NCI-H345 treated with DMSO at 0.1 percent for 48 hours (cell line): ENCODE results near the gene GGT5.
"Not testable (repeated sequence)": the region's sequence is repeated elsewhere in the genome, so short reads cannot be mapped to it uniquely, and the experiment has no call there.

Experiments
- DNase-seq: peaks from one replicate; lab custom pipeline; 2025; ENCODE audit not compliant: unreplicated experiment; lab: John Stamatoyannopoulos, UW

GGT5 gene

DNA sequence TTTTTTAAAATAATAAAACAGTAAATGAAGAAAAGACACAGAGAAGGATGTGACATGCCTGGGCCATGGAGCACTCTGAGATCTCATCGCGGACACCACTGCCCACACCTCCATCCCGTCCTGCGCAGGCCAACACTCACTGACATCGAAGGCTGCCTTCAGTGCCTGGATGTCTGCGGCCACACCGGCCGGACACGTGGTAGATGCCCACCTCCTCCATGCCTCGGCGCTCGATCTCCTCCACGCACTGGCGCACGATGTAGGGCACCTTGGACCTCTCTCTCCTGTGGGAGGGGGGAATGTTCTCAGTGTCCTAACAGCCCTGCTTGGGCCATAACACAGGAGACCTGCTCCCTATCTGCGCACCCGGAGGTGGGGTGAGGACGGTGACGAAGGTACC, 18.6 kb upstream of the GGT5 start:
- not testable (repeated sequence) for DNase-seq

- not testable (repeated sequence) for DNase-seq
Observed at GRCh38 chr22:24262185-24262749, 17.4 kb upstream of the GGT5 start.

DNA sequence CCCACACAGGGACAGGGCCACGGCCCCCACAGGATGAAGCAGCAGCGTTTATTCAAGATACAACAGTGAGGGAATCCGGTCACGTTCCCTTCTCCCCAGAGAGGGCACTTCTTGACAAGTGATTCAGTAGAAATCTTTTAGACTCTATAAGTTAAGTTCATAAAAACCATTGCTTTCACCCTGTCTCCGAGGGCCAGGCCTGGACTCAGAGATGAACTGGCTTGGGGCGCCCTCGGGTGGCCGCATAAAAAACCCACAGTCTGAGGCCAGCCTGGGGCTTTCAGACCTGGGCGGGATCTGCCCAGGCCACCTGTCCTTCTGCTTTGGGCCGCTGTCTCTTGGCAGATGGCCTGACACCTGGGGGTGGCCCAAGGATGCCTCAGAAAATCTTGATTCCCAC, 14.6 kb upstream of the GGT5 start:
- DNase-seq: not testable (repeated sequence)

DNA sequence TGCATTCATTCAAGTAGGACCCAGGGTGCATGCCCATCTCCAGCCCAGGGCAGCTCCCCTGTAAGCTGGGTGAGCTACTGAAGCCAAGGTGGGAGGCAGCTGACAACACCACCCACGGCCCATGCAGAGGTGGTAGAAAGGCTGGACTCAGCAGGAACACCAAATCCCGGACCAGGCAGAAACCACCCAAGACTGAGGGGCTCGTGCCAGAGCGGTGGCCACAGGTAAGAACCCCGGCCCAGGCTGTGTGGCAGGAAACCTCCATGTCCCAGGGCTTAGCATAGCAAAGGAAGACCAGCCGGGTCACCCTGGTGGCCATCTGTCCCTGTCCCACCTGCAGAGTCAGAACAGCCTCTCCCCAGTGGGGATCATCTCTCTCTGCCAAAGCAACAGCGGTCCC, 11.9 kb upstream of the GGT5 start:
- DNase-seq: not testable (repeated sequence)

GRCh38 chr22:24256136-24256535, 11.3 kb upstream of the GGT5 start:
- DNase-seq: not testable (repeated sequence)

DNA sequence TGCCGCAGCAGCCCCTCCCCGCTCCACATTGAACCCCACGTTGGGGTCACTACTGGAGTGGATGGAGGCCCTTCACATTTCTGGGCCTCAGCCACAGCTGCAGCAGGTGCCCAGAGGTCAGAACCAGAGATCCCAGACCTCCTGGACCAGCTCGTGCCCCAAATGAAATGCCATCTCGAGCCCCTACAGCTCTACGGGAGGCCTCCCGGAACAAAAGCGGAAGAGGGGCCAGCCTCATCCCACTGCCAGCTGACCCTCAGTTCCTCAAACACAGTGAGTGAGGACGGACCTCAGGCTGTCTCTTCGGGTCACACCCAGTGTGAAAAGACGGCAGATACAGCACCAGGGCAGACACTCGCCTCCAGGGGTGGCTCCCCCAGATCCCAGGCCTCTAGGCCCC, 8.2 kb upstream of the GGT5 start:
- not testable (repeated sequence) for DNase-seq

DNA sequence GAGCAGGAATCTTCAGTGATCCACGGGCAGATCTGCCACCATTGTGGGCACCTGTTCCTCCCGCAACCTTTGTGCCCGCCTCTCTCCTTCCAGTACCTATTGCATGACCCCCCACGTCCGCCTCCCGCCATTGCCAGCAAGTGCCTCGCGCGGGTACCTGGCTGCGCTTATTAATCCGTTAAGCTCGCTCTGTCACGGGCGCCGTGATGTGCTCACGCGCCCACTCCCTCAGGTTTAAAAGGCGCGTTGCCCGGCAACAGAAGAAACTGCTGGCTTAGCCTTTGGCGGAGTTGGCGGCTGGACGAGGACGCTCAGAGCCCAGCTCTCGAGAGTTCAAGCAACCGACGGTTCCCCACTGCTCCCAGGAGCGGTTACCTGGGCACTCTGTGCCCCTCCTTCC, 6.4 kb upstream of the GGT5 start:
- DNase-seq: not testable (repeated sequence)

DNA sequence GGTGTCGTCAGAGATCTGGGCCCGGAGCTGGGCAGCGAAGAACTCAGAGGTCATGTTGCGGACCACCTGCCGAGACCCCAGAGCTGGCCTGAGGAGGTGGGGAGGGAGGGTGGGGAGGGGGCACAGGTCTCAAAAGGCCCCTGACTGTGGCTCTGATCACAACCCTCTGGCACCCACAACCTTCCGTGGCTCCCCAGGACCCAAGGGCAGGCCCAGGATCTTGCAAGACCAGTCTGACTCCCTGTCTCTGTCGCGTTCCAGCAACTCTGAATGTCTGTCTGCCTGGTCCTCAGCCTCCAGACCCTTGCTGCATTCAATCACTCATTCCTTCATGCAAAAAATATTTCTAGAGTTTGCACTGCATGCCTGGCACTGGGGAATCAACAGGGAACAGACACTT, 4.5 kb upstream of the GGT5 start:
- DNase-seq: not testable (repeated sequence)

- not testable (repeated sequence) for DNase-seq
Observed at GRCh38 chr22:24248611-24249010, 3.7 kb upstream of the GGT5 start.

- DNase-seq: no peak
Observed at GRCh38 chr22:24247564-24248344, 2.9 kb upstream of the GGT5 start.

DNA sequence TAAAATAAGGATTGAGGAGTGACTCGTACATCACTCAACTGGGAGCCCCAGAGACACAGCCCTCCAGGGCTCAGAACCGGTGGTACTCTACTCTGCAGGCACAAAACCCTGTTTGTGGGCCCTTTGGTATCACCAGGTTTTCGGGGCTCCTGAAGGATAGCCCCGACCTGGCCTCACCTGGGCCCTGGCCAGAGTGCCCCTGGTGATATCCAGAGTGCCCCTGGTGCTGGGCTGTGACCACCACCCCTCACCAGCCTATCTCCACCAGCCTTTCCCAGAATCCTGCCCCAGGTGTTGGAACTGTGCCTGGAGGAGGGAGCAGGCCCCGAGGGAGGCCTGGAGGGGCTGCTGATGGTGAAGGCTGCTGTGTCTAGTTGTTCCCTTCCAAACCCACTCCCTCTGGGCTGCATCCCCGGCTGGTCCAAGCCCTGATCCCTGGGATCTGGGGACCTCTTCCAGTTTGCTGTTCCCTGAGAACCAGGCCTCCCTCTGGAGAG, 2.2 kb upstream of the GGT5 start:
- no peak for DNase-seq

GRCh38 chr22:24245584-24246561, 991 bp upstream of the GGT5 start:
- not testable (repeated sequence) for DNase-seq

DNA sequence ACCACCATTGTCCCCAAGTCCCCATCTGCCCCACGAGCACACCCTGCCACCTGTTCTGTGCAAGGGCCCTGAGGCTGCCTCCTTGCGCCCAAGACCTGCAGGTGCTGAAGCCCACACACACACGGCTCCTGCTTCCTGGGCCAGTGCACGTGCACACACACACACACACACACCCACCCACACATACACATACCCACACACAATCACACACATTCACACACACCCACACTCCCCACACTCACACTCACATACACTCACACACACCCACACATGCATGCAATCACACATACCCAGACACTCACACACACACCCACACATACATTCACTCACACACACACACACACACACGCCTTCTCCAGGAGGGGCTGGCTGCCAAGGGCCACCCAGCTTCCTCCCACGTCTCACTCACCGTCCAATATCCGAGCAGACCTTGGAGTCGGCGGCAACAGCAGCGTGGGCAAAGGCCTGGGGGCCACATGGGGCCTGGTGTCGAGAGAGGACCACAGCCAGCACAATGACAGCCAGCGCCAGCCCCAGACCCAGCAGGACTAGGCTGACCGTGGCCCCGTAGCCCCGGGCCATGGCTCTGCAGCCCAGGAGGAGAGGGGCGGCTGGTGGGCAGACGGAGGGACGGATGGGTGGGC, 616 bp downstream of the GGT5 start:
- DNase-seq: no peak

- DNase-seq: not testable (repeated sequence)
Observed at GRCh38 chr22:24243417-24243816, 1.5 kb downstream of the GGT5 start.

DNA sequence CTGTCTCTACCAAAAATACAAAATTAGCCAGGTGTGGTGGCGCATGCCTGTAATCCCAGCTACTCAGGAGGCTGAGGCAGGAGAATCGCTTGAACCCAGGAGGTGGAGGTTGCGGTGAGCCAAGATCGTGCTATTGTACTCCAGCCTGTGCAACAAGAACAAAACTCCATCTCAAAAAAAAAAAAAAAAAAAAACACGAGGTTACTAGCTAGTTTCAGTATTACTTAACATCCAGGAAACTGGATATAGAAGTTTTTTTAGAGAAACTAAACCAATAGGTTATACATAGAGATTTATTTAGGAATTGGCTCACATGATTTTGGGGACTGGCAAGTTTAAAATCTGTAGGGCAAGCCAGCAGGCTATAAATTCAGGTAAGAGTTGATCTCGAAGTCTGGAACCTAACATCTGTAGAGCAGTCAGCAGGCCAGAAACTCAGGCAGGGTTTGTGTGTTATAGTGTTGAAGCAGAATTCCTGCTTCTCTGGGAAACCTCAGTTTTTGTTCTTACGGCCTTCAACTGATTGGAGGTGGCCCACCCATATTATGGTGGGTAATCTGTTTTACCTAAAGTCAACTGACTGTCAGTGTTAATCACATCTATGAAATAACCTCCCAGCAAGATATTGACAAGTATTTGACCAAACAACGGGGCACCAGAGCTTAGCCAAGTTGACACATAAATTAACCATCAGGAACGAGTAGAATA, 3.7 kb downstream of the GGT5 start:
- DNase-seq: not testable (repeated sequence)

DNA sequence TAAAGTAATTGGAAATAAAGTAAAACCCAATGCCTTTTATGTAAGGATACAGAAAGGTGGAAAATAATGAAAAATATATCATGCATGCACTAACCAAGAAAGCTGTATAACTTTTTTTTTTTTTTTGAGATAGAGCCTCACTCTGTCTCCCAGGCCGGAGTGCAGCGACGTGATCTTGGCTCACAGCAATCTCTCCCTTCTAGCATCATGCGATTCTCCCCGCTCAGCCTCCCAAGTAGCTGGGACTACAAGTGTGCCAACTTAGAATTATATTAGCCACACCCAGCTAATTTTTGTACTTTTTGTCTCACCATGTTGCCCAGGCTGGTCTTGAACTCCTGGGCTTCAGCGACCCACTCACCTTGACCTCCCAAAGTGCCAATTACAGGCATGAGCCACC, 4.5 kb downstream of the GGT5 start:
- DNase-seq: no peak

- DNase-seq: not testable (repeated sequence)
Observed at GRCh38 chr22:24238101-24238694, 6.7 kb downstream of the GGT5 start.

- DNase-seq: no peak
Observed at GRCh38 chr22:24236656-24237055, 8.2 kb downstream of the GGT5 start.

- no peak for DNase-seq
Observed at GRCh38 chr22:24235315-24235714, 9.6 kb downstream of the GGT5 start.

DNA sequence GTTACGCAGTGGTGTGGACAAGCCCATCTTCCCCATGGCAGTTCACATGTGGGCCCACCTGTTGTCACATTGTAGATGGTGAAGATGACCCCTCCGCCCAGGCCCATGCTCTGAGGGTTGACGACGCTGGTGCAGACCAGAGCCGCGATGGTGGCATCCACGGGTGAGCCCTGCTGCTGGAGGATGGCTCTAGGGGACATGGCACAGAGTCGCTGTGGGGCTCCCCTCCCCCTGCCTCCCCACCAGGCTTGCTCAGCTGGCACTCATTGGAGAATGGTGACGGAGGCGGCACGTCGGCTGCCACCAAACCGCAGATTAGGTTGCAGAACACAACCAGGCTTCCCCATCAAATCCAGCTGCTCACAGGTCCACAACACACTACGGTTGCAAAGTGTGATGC, 11.1 kb downstream of the GGT5 start:
- DNase-seq: no peak
